GM15510 (cell line): ENCODE data around the gene TMEM35B.

Source experiments
- POLR2A ChIP-seq: IDR thresholded peaks from 3 replicates; pipeline ENCODE4 v1.6.1; 2011; ENCODE audit warnings: borderline replicate concordance; ENCODE audit not compliant: insufficient read length; ENCODE audit errors: extremely low read depth

TMEM35B gene

GRCh38 chr1:34983700-34984355, 1.3 kb downstream of the TMEM35B start:
- TF ChIP-seq POLR2A: no peak

- no peak for TF ChIP-seq POLR2A
Observed at GRCh38 chr1:34982820-34983376, 2.2 kb downstream of the TMEM35B start.

- no peak for TF ChIP-seq POLR2A
Observed at GRCh38 chr1:34980715-34981114, 4.4 kb downstream of the TMEM35B start.

- TF ChIP-seq POLR2A: no peak
Observed at GRCh38 chr1:34978921-34979320, 6.2 kb downstream of the TMEM35B start.

GRCh38 chr1:34977858-34978257, 7.3 kb downstream of the TMEM35B start:
- TF ChIP-seq POLR2A: no peak

- TF ChIP-seq POLR2A: no peak
Observed at GRCh38 chr1:34977210-34977471, 8.0 kb downstream of the TMEM35B start.

GRCh38 chr1:34976384-34977209, 8.6 kb downstream of the TMEM35B start:
- no peak for TF ChIP-seq POLR2A

GRCh38 chr1:34975771-34976170, 9.4 kb downstream of the TMEM35B start:
- TF ChIP-seq POLR2A: no peak

GRCh38 chr1:34975338-34975737, 9.8 kb downstream of the TMEM35B start:
- no peak for TF ChIP-seq POLR2A

- no peak for TF ChIP-seq POLR2A
Observed at GRCh38 chr1:34974626-34975025, 10.5 kb downstream of the TMEM35B start.

- TF ChIP-seq POLR2A: no peak
Observed at GRCh38 chr1:34973326-34973725, 11.8 kb downstream of the TMEM35B start.

GRCh38 chr1:34970829-34971228, 14.3 kb downstream of the TMEM35B start:
- TF ChIP-seq POLR2A: no peak

- TF ChIP-seq POLR2A: no peak
Observed at GRCh38 chr1:34970220-34970735, 14.9 kb downstream of the TMEM35B start.

GRCh38 chr1:34965597-34965996, 19.6 kb downstream of the TMEM35B start:
- TF ChIP-seq POLR2A: no peak

- TF ChIP-seq POLR2A: no peak
Observed at GRCh38 chr1:34950428-34950827, 34.7 kb downstream of the TMEM35B start.

- TF ChIP-seq POLR2A: no peak
Observed at GRCh38 chr1:34946211-34946610, 38.9 kb downstream of the TMEM35B start.
